HepG2 (cell line): ENCODE measurements around the gene BTBD6.

Experiments used
- BHLHE40 ChIP-seq: IDR thresholded peaks from 2 replicates; pipeline ENCODE4 v1.6.1; 2011; ENCODE audit warnings: low read length, improper control_type of control experiment
- CREM ChIP-seq, 2 experiments: sonication (generic) in 1 of 2; formaldehyde crosslinking in 1 of 2; IDR thresholded peaks; 2 replicates each; pipeline versions ENCODE4 v1.4.0 to v1.6.1; 2016 to 2020; ENCODE audit warnings: antibody characterized with exemption in 1 of 2, mild to moderate bottlenecking in 1 of 2, missing genetic modification reagents in 1 of 2
- DPF2 ChIP-seq: sonication (generic); formaldehyde crosslinking; IDR thresholded peaks from 2 replicates; pipeline ENCODE4 v1.4.0; 2020; ENCODE audit warnings: mild to moderate bottlenecking, low read depth, missing genetic modification reagents, borderline replicate concordance
- EZH2 ChIP-seq: conservative IDR thresholded peaks from 2 replicates; pipeline ENCODE4 v1.6.1; 2012; ENCODE audit warnings: mild to moderate bottlenecking, low read depth, low read length, moderate library complexity
- MYC ChIP-seq: sonication (generic); formaldehyde crosslinking; IDR thresholded peaks from 2 replicates; pipeline ENCODE4 v1.9.0; 2021; ENCODE audit warnings: missing genetic modification reagents, borderline replicate concordance
- ZNF180 ChIP-seq: sonication (generic); formaldehyde crosslinking; IDR thresholded peaks from 2 replicates; pipeline ENCODE4 v1.4.0; 2020; ENCODE audit warnings: low read depth, missing genetic modification reagents, borderline replicate concordance
- ZNF724P ChIP-seq: sonication (generic); formaldehyde crosslinking; IDR thresholded peaks from 2 replicates; pipeline ENCODE4 v1.8.0; 2022; ENCODE audit warnings: missing genetic modification reagents, borderline replicate concordance
- TF ChIP-seq, protein P1 (sequence below): sonication (generic); formaldehyde crosslinking; IDR thresholded peaks from 2 replicates; pipeline ENCODE4 v1.5.0; 2020; ENCODE audit warnings: mild to moderate bottlenecking, missing genetic modification reagents, moderate library complexity
- TF ChIP-seq, protein P2 (sequence below): sonication (generic); formaldehyde crosslinking; IDR thresholded peaks from 2 replicates; pipeline ENCODE4 v1.4.0; 2020; ENCODE audit warnings: missing genetic modification reagents

DNA sequence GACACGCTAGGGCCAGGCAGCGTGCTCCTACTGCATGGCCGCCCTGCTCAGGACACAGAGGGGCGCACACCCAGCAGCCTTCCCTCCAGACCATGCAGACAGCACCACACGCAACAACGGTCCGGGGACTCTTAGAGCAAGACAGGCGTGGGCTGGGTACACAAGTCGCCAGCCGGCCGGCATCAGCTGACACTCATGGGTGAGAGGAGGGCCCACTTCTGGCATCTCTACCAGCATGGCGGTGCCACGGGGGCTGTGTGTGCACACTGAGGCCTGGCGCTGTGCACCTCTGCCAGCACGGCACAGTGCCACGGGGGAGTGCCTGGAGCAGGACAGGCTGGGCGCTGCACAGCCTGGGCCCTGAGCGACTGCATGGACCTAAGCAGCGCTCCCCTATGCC lies 6.7 kb upstream of the BTBD6 start:
- TF ChIP-seq, protein P1, sequence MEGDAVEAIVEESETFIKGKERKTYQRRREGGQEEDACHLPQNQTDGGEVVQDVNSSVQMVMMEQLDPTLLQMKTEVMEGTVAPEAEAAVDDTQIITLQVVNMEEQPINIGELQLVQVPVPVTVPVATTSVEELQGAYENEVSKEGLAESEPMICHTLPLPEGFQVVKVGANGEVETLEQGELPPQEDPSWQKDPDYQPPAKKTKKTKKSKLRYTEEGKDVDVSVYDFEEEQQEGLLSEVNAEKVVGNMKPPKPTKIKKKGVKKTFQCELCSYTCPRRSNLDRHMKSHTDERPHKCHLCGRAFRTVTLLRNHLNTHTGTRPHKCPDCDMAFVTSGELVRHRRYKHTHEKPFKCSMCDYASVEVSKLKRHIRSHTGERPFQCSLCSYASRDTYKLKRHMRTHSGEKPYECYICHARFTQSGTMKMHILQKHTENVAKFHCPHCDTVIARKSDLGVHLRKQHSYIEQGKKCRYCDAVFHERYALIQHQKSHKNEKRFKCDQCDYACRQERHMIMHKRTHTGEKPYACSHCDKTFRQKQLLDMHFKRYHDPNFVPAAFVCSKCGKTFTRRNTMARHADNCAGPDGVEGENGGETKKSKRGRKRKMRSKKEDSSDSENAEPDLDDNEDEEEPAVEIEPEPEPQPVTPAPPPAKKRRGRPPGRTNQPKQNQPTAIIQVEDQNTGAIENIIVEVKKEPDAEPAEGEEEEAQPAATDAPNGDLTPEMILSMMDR: no peak
- TF ChIP-seq CREM (IDR thresholded peaks at IDR 0.05) (no peak), CREM (CRISPR knock-in tag; IDR thresholded peaks at IDR 0.05) (no peak), ZNF180 (CRISPR knock-in tag) (no peak), MYC (CRISPR knock-in tag) (no peak), ZNF724P (CRISPR knock-in tag) (no peak), DPF2 (CRISPR knock-in tag) (no peak), EZH2 (no peak), BHLHE40 (no peak)
- TF ChIP-seq, protein P2, sequence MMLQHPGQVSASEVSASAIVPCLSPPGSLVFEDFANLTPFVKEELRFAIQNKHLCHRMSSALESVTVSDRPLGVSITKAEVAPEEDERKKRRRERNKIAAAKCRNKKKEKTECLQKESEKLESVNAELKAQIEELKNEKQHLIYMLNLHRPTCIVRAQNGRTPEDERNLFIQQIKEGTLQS (CRISPR knock-in tag): no peak
